Activated effector memory CD4-positive, alpha-beta T cell treated with Interleukin-2 at 50 U/mL for 16 hours (primary cell): ENCODE results near the gene GPR87.

Source experiments
- DNase-seq: peaks from one replicate; pipeline ENCODE4 v3.0.0-alpha.2; 2020

GPR87 gene

GRCh38 chr3:151315136-151315535, 1.5 kb downstream of the GPR87 start:
- no peak for DNase-seq

GRCh38 chr3:151314593-151314992, 2.0 kb downstream of the GPR87 start:
- no peak for DNase-seq

- no peak for DNase-seq
Measured at GRCh38 chr3:151314137-151314536, 2.5 kb downstream of the GPR87 start.

GRCh38 chr3:151312972-151313371, 3.6 kb downstream of the GPR87 start:
- no peak for DNase-seq

GRCh38 chr3:151309566-151309965, 7.1 kb downstream of the GPR87 start:
- DNase-seq = no peak

- no peak for DNase-seq
Measured at GRCh38 chr3:151307583-151308488, 8.8 kb downstream of the GPR87 start.

GRCh38 chr3:151307131-151307530, 9.5 kb downstream of the GPR87 start:
- no peak for DNase-seq

- no peak for DNase-seq
Measured at GRCh38 chr3:151306168-151306810, 10.3 kb downstream of the GPR87 start.

GRCh38 chr3:151305775-151306151, 10.9 kb downstream of the GPR87 start:
- DNase-seq = no peak

GRCh38 chr3:151305060-151305774, 11.4 kb downstream of the GPR87 start:
- no peak for DNase-seq

GRCh38 chr3:151303751-151304150, 12.9 kb downstream of the GPR87 start:
- no peak for DNase-seq

- no peak for DNase-seq
Measured at GRCh38 chr3:151301787-151302186, 14.8 kb downstream of the GPR87 start.

GRCh38 chr3:151300539-151300938, 16.1 kb downstream of the GPR87 start:
- no peak for DNase-seq

GRCh38 chr3:151299006-151299405, 17.6 kb downstream of the GPR87 start:
- DNase-seq = no peak

- no peak for DNase-seq
Measured at GRCh38 chr3:151297429-151297828, 19.2 kb downstream of the GPR87 start.

GRCh38 chr3:151296226-151296625, 20.4 kb downstream of the GPR87 start:
- no peak for DNase-seq

GRCh38 chr3:151293127-151293526, 23.5 kb downstream of the GPR87 start:
- no peak for DNase-seq

- no peak for DNase-seq
Measured at GRCh38 chr3:151290673-151291072, 25.9 kb downstream of the GPR87 start.

GRCh38 chr3:151289445-151289844, 27.2 kb downstream of the GPR87 start:
- no peak for DNase-seq

- no peak for DNase-seq
Measured at GRCh38 chr3:151285940-151286339, 30.7 kb downstream of the GPR87 start.

- no peak for DNase-seq
Measured at GRCh38 chr3:151283907-151284461, 32.6 kb downstream of the GPR87 start.

GRCh38 chr3:151283387-151283786, 33.2 kb downstream of the GPR87 start:
- DNase-seq = no peak

- no peak for DNase-seq
Measured at GRCh38 chr3:151282921-151283320, 33.7 kb downstream of the GPR87 start.
